ENCODE results near the gene GALNT14. TPM values are rescaled to one million over a fixed set of nuclear protein-coding genes. Genes with fewer than 3 reads are reported as not detected.

The GALNT14 gene
- total RNA-seq, 4 donors from 2014 or later: 1.00 TPM; not detected in 3

GRCh38 chr2:31148514-31148913 is 10.3 kb upstream of the GALNT14 start:
- in situ Hi-C loops (cut with MboI; ENCODE audit: low pct_ligation_motif_present in 1 of 4, low pct_unique_long_range_greater_than_20kb in 1 of 4, low sequenced_read_pairs in 3 of 4): no loop called here
- WGBS, 2 donors (ENCODE audit: low coverage in 1 of 2): 76 to 90% methylated on average over 2 of the region's 2 CpGs

GRCh38 chr2:31147645-31148044 is 9.4 kb upstream of the GALNT14 start:
- intact Hi-C loops (cut with DNase I; ENCODE audit: low total_unique reads) (no loop called here), in situ Hi-C loops (cut with MboI; ENCODE audit: low pct_ligation_motif_present in 1 of 4, low pct_unique_long_range_greater_than_20kb in 1 of 4, low sequenced_read_pairs in 3 of 4) (no loop called here)
- 59 to 77% methylated on average over 3 to 5 of the region's 5 CpGs for WGBS, 2 donors (ENCODE audit: low coverage in 1 of 2)
- H3K36me3 ChIP-seq: no peaks in the 10 kb centered on the region
- TF ChIP-seq POLR2A (IDR thresholded peaks at IDR 0.05): no peak
- TF ChIP-seq EP300 (IDR thresholded peaks at IDR 0.05; ENCODE audit: low read depth): no peak
- no peak for TF ChIP-seq CTCF (IDR thresholded peaks at IDR 0.05)
- TF ChIP-seq POLR2AphosphoS5 (IDR thresholded peaks at IDR 0.05): no peak
- H3K27ac ChIP-seq: no peak overlapping the region
- no peak for DNase-seq
- H3K9me3 ChIP-seq: no peaks in the 10 kb centered on the region
- no peak overlapping the region for H3K4me3 ChIP-seq
- peaks cover 8% of the 10 kb centered on the region for H3K27me3 ChIP-seq
- H3K4me1 ChIP-seq: no peaks in the 10 kb centered on the region

More at GRCh38 chr2:31148514-31148913, 10.3 kb upstream of the GALNT14 start:
- DNase-seq: no peak
- H3K27ac ChIP-seq: no peak overlapping the region
- no peak overlapping the region for H3K4me3 ChIP-seq
- no peak for TF ChIP-seq POLR2AphosphoS5 (IDR thresholded peaks at IDR 0.05)
- no peak for TF ChIP-seq CTCF (IDR thresholded peaks at IDR 0.05)
- TF ChIP-seq POLR2A (IDR thresholded peaks at IDR 0.05): no peak
- TF ChIP-seq EP300 (IDR thresholded peaks at IDR 0.05; ENCODE audit: low read depth): no peak
- peaks cover 4% of the 10 kb centered on the region for H3K27me3 ChIP-seq
- intact Hi-C loops (cut with DNase I; ENCODE audit: low total_unique reads): no loop called here
- no peaks in the 10 kb centered on the region for H3K4me1 ChIP-seq
- H3K36me3 ChIP-seq: no peaks in the 10 kb centered on the region
- H3K9me3 ChIP-seq: no peaks in the 10 kb centered on the region

- Histone ChIP-seq H3K4me1 (peaks cover 5 to 17% (median 15%) of the 10 kb centered on the region in 4 donors), H3K9me3 (no peaks in the 10 kb centered on the region), H3K4me3 (no peak overlapping the region), H3K27ac (no peak overlapping the region), H3K27me3 (peaks cover 28% of the 10 kb centered on the region), H3K36me3 (no peaks in the 10 kb centered on the region)
- in situ Hi-C loops (cut with MboI; ENCODE audit: low pct_ligation_motif_present in 1 of 4, low pct_unique_long_range_greater_than_20kb in 1 of 4, low sequenced_read_pairs in 3 of 4): no loop called here
- intact Hi-C loops (cut with DNase I; ENCODE audit: low total_unique reads): no loop called here
- WGBS, 2 donors (ENCODE audit: low coverage in 1 of 2): 59 to 64% methylated on average over 3 of the region's 3 CpGs
- no peak for DNase-seq
- TF ChIP-seq POLR2A (IDR thresholded peaks at IDR 0.05) (no peak), EP300 (IDR thresholded peaks at IDR 0.05; ENCODE audit: low read depth) (no peak), CTCF (IDR thresholded peaks at IDR 0.05) (no peak), POLR2AphosphoS5 (IDR thresholded peaks at IDR 0.05) (no peak)
Observed at GRCh38 chr2:31142110-31142509, 3.9 kb upstream of the GALNT14 start.

GRCh38 chr2:31141443-31142085 is 3.3 kb upstream of the GALNT14 start:
- Histone ChIP-seq H3K4me1 (peaks cover 5 to 20% (median 17%) of the 10 kb centered on the region in 4 donors), H3K27ac (no peak overlapping the region), H3K9me3 (no peaks in the 10 kb centered on the region), H3K27me3 (peaks cover 34% of the 10 kb centered on the region), H3K4me3 (no peak overlapping the region), H3K36me3 (no peaks in the 10 kb centered on the region)
- no peak for DNase-seq
- intact Hi-C loops (cut with DNase I; ENCODE audit: low total_unique reads): no loop called here
- 84 to 93% methylated on average over 6 to 15 of the region's 15 CpGs for WGBS, 2 donors (ENCODE audit: low coverage in 1 of 2)
- in situ Hi-C loops (cut with MboI; ENCODE audit: low pct_ligation_motif_present in 1 of 4, low pct_unique_long_range_greater_than_20kb in 1 of 4, low sequenced_read_pairs in 3 of 4): no loop called here
- TF ChIP-seq EP300 (IDR thresholded peaks at IDR 0.05; ENCODE audit: low read depth) (no peak), CTCF (IDR thresholded peaks at IDR 0.05) (no peak), POLR2A (IDR thresholded peaks at IDR 0.05) (no peak), POLR2AphosphoS5 (IDR thresholded peaks at IDR 0.05) (no peak)

All from transverse colon (tissue), 4 donors.